ENCODE measurements around the gene CAMK2N1. TPM values are rescaled to one million over a fixed set of nuclear protein-coding genes. Genes with fewer than 3 reads are reported as not detected.
A peak's percentile ranks its signal among the peaks of the same experiment; 100 is the strongest.
"Not testable (repeated sequence)": the region's sequence is repeated elsewhere in the genome, so short reads cannot be mapped to it uniquely, and the experiment has no call there.

The CAMK2N1 gene
- 2.9 and 3.6 TPM in 2 replicates for total RNA-seq (2014; rRNA removed; shearing (Covaris generic))

GRCh38 chr1:20485527-20486456, at the start of gene CAMK2N1:
Gene CAMK2N1 (minus strand): TSS chr1:20486210. CDS start chr1:20485379, 831 bp downstream.
- DNase-seq (ENCODE audit: low spot score): peak; percentile 4

- no peak for DNase-seq (ENCODE audit: low spot score)
These were observed 48.8 kb upstream of the CAMK2N1 start for GRCh38 chr1:20534659-20535417.

- DNase-seq (ENCODE audit: low spot score): no peak
These were observed 47.6 kb upstream of the CAMK2N1 start for GRCh38 chr1:20533635-20534034.

GRCh38 chr1:20530901-20531300, 44.9 kb upstream of the CAMK2N1 start:
- DNase-seq (ENCODE audit: low spot score): no peak

GRCh38 chr1:20530306-20530705, 44.3 kb upstream of the CAMK2N1 start:
- no peak for DNase-seq (ENCODE audit: low spot score)

GRCh38 chr1:20528221-20528620, 42.2 kb upstream of the CAMK2N1 start:
- DNase-seq (ENCODE audit: low spot score): no peak

- DNase-seq (ENCODE audit: low spot score): no peak
These were observed 40.3 kb upstream of the CAMK2N1 start for GRCh38 chr1:20526267-20526666.

GRCh38 chr1:20521960-20522861, 36.2 kb upstream of the CAMK2N1 start:
- peak; percentile 55 for DNase-seq (ENCODE audit: low spot score)

- DNase-seq (ENCODE audit: low spot score): not testable (repeated sequence)
These were observed 33.7 kb upstream of the CAMK2N1 start for GRCh38 chr1:20519609-20520262.

- no peak for DNase-seq (ENCODE audit: low spot score)
These were observed 25.8 kb upstream of the CAMK2N1 start for GRCh38 chr1:20511518-20512428.

- no peak for DNase-seq (ENCODE audit: low spot score)
These were observed 22.4 kb upstream of the CAMK2N1 start for GRCh38 chr1:20508411-20508771.

- DNase-seq (ENCODE audit: low spot score): peak; percentile 80
These were observed 21.8 kb upstream of the CAMK2N1 start, which contains the start of gene MUL1 for GRCh38 chr1:20507564-20508410. Gene MUL1 (minus strand): TSS chr1:20508151. CDS start chr1:20508024, 127 bp downstream.

GRCh38 chr1:20507248-20507563, 21.2 kb upstream of the CAMK2N1 start:
- no peak for DNase-seq (ENCODE audit: low spot score)

- DNase-seq (ENCODE audit: low spot score): no peak
These were observed 19.5 kb upstream of the CAMK2N1 start for GRCh38 chr1:20505488-20505887.

GRCh38 chr1:20500716-20501115, 14.7 kb upstream of the CAMK2N1 start:
- DNase-seq (ENCODE audit: low spot score): no peak

GRCh38 chr1:20499718-20500117, 13.7 kb upstream of the CAMK2N1 start:
- no peak for DNase-seq (ENCODE audit: low spot score)

- DNase-seq (ENCODE audit: low spot score): no peak
These were observed 13.1 kb upstream of the CAMK2N1 start for GRCh38 chr1:20499105-20499504.

GRCh38 chr1:20498116-20498515, 12.1 kb upstream of the CAMK2N1 start:
- no peak for DNase-seq (ENCODE audit: low spot score)

GRCh38 chr1:20497506-20497905, 11.5 kb upstream of the CAMK2N1 start:
- no peak for DNase-seq (ENCODE audit: low spot score)
